Fibroblast of the conjunctiva (primary cell): ENCODE results near the gene DNAJA3.
"Not testable (repeated sequence)": the region's sequence is repeated elsewhere in the genome, so short reads cannot be mapped to it uniquely, and the experiment has no call there.

ENCODE experiments used
- DNase-seq: peaks from one replicate; pipeline ENCODE4 v3.0.0-alpha.2; 2010; ENCODE audit warnings: low read depth

The DNAJA3 gene

GRCh38 chr16:4387781-4388180 is 37.9 kb upstream of the DNAJA3 start:
- DNase-seq, result no peak

- DNase-seq, result no peak
Observed at GRCh38 chr16:4388271-4389021, 37.2 kb upstream of the DNAJA3 start.

- DNase-seq, result no peak
Observed at GRCh38 chr16:4389051-4389955, 36.4 kb upstream of the DNAJA3 start.

- DNase-seq, result no peak
Observed at GRCh38 chr16:4390266-4391260, 35.1 kb upstream of the DNAJA3 start.

GRCh38 chr16:4391631-4392381 is 33.9 kb upstream of the DNAJA3 start:
- DNase-seq, result no peak

- no peak for DNase-seq
Observed at GRCh38 chr16:4392382-4393239, 33.1 kb upstream of the DNAJA3 start.

- no peak for DNase-seq
Observed at GRCh38 chr16:4393240-4393600, 32.4 kb upstream of the DNAJA3 start.

GRCh38 chr16:4393850-4394249 is 31.8 kb upstream of the DNAJA3 start:
- DNase-seq, result not testable (repeated sequence)

GRCh38 chr16:4395055-4395726 is 30.5 kb upstream of the DNAJA3 start:
- DNase-seq, result no peak

- DNase-seq, result no peak
Observed at GRCh38 chr16:4399001-4399730, 26.5 kb upstream of the DNAJA3 start.

GRCh38 chr16:4401094-4401501 is 24.6 kb upstream of the DNAJA3 start:
- no peak for DNase-seq

- DNase-seq, result no peak
Observed at GRCh38 chr16:4401510-4401909, 24.2 kb upstream of the DNAJA3 start.

GRCh38 chr16:4402439-4403132 is 23.1 kb upstream of the DNAJA3 start:
- no peak for DNase-seq

GRCh38 chr16:4403133-4403949 is 22.3 kb upstream of the DNAJA3 start:
- no peak for DNase-seq

GRCh38 chr16:4404247-4404966 is 21.3 kb upstream of the DNAJA3 start:
- no peak for DNase-seq

GRCh38 chr16:4404967-4405696 is 20.5 kb upstream of the DNAJA3 start:
- DNase-seq, result no peak
